ENCODE data around the gene NAP1L2. TPM values are rescaled to one million over a fixed set of nuclear protein-coding genes. Genes with fewer than 3 reads are reported as not detected.
A peak's percentile ranks its signal among the peaks of the same experiment; 100 is the strongest.

NAP1L2 gene
- total RNA-seq, 1 experiment from 2014 or later, result 1.8 TPM

- Histone ChIP-seq H3K9me3 (ENCODE audit: control insufficient read depth, insufficient read depth, low read depth, low read length) (no peaks in the 10 kb centered on the region), H3K4me1 (ENCODE audit: control insufficient read depth, insufficient read depth, low read length) (no peaks in the 10 kb centered on the region), H3K27ac (ENCODE audit: low read length) (no peak overlapping the region), H3K27me3 (ENCODE audit: control insufficient read depth, insufficient read depth, low read length) (no peaks in the 10 kb centered on the region), H3K4me3 (ENCODE audit: low read depth in 2 of 2, low read length in 2 of 2) (no peak overlapping the region), H3K36me3 (ENCODE audit: control insufficient read depth, insufficient read depth, low read length) (no peaks in the 10 kb centered on the region)
- TF ChIP-seq POLR2AphosphoS5 (IDR thresholded peaks at IDR 0.05; ENCODE audit: low read depth, low read length) (no peak), TCF7L2 (IDR thresholded peaks at IDR 0.05; ENCODE audit: low read depth, low read length) (no peak), SIN3A (IDR thresholded peaks at IDR 0.05; ENCODE audit: borderline replicate concordance, insufficient read depth, low read depth, low read length) (no peak), REST (IDR thresholded peaks at IDR 0.05; ENCODE audit: insufficient read depth in 1 of 2, low read depth in 2 of 2, low read length in 1 of 2) (no peak), CTCF (IDR thresholded peaks at IDR 0.05) (no peak)
- ATAC-seq (no peak), DNase-seq (ENCODE audit: low read depth, low spot score) (no peak)
- BruUV-seq (replicated peaks), result no TSS peak
- ChIA-PET POLR2A (no interaction called here), CTCF (no interaction called here)
- in situ Hi-C loops (cut with HindIII; ENCODE audit: low pct_unique_long_range_greater_than_20kb, low sequenced_read_pairs), result no loop called here
- intact Hi-C loops (cut with micrococcal nuclease; ENCODE audit: unreplicated experiment), result no loop called here
Measured at GRCh38 chrX:73239242-73239641, 24.6 kb upstream of the NAP1L2 start.

- TF ChIP-seq TCF7L2 (IDR thresholded peaks at IDR 0.05; ENCODE audit: low read depth, low read length), result no peak
- intact Hi-C loops (cut with micrococcal nuclease; ENCODE audit: unreplicated experiment), result no loop called here
- Histone ChIP-seq H3K27me3 (ENCODE audit: control insufficient read depth, insufficient read depth, low read length) (peaks cover 2% of the 10 kb centered on the region), H3K9me3 (ENCODE audit: control insufficient read depth, insufficient read depth, low read depth, low read length) (no peaks in the 10 kb centered on the region), H3K27ac (ENCODE audit: low read length) (no peak overlapping the region), H3K4me3 (ENCODE audit: low read depth in 2 of 2, low read length in 2 of 2) (no peak overlapping the region), H3K4me1 (ENCODE audit: control insufficient read depth, insufficient read depth, low read length) (0 out of 2 replicates have a peak, but pooled peaks cover 3% of the 10 kb centered on the region), H3K36me3 (ENCODE audit: control insufficient read depth, insufficient read depth, low read length) (no peaks in the 10 kb centered on the region)
- ATAC-seq, result no peak
- BruUV-seq (replicated peaks), result no TSS peak
- in situ Hi-C loops (cut with HindIII; ENCODE audit: low pct_unique_long_range_greater_than_20kb, low sequenced_read_pairs), result no loop called here
- ChIA-PET POLR2A (no interaction called here), CTCF (no interaction called here)
- DNase-seq (ENCODE audit: low read depth, low spot score), result no peak
Measured at GRCh38 chrX:73217621-73218020, 3.0 kb upstream of the NAP1L2 start.

- intact Hi-C loops (cut with micrococcal nuclease; ENCODE audit: unreplicated experiment) (no loop called here), in situ Hi-C loops (cut with HindIII; ENCODE audit: low pct_unique_long_range_greater_than_20kb, low sequenced_read_pairs) (no loop called here)
- Histone ChIP-seq H3K4me3 (ENCODE audit: low read depth in 2 of 2, low read length in 2 of 2) (peak overlapping the region; percentile 54 to 71), H3K9me3 (ENCODE audit: control insufficient read depth, insufficient read depth, low read depth, low read length) (no peaks in the 10 kb centered on the region), H3K36me3 (ENCODE audit: control insufficient read depth, insufficient read depth, low read length) (no peaks in the 10 kb centered on the region), H3K27me3 (ENCODE audit: control insufficient read depth, insufficient read depth, low read length) (peaks cover 2% of the 10 kb centered on the region), H3K27ac (ENCODE audit: low read length) (no peak overlapping the region), H3K4me1 (ENCODE audit: control insufficient read depth, insufficient read depth, low read length) (0 out of 2 replicates have a peak, but pooled peaks cover 3% of the 10 kb centered on the region)
- ATAC-seq, result no peak
- ChIA-PET POLR2A (no interaction called here), CTCF (no interaction called here)
- DNase-seq (ENCODE audit: low read depth, low spot score), result no peak
- BruUV-seq (replicated peaks), result no TSS peak
- no peak for TF ChIP-seq REST (IDR thresholded peaks at IDR 0.05; ENCODE audit: insufficient read depth in 1 of 2, low read depth in 2 of 2, low read length in 1 of 2)
- TF ChIP-seq CTCF (IDR thresholded peaks at IDR 0.05), result no peak
- no peak for TF ChIP-seq POLR2AphosphoS5 (IDR thresholded peaks at IDR 0.05; ENCODE audit: low read depth, low read length)
- no peak for TF ChIP-seq TCF7L2 (IDR thresholded peaks at IDR 0.05; ENCODE audit: low read depth, low read length)
- no peak for TF ChIP-seq SIN3A (IDR thresholded peaks at IDR 0.05; ENCODE audit: borderline replicate concordance, insufficient read depth, low read depth, low read length)
Measured at GRCh38 chrX:73215246-73215645, 595 bp upstream of the NAP1L2 start.
